ENCODE data around the gene DDT. TPM values are rescaled to one million over a fixed set of nuclear protein-coding genes. Genes with fewer than 3 reads are reported as not detected.

Gene DDT
- polyA plus RNA-seq, 3 donors, result 115 to 192 (median 138) TPM

- Histone ChIP-seq H3K4me3 (replicated peaks in 1 of 3; ENCODE audit: low read depth in 2 of 3, low read length in 3 of 3) (no peak overlapping the region), H3K9me3 (replicated peaks in 1 of 2; ENCODE audit: control insufficient read depth in 1 of 2, insufficient read depth in 1 of 2, low read length in 2 of 2) (no peaks in the 10 kb centered on the region), H3K9ac (ENCODE audit: insufficient read depth, low read length, poor library complexity, severe bottlenecking) (no peak overlapping the region), H3K4me1 (ENCODE audit: control insufficient read depth in 1 of 2, insufficient read depth in 2 of 2, low read length in 2 of 2) (no peaks in the 10 kb centered on the region), H3K36me3 (replicated peaks in 1 of 2; ENCODE audit: control insufficient read depth in 1 of 2, insufficient read depth in 2 of 2, low read length in 2 of 2) (peaks cover 2 to 22% of the 10 kb centered on the region in 2 donors), H3K27me3 (ENCODE audit: control insufficient read depth in 2 of 2, insufficient read depth in 2 of 2, low read length in 2 of 2) (no peaks in the 10 kb centered on the region), H2AFZ (ENCODE audit: insufficient read depth, low read depth, low read length, poor library complexity, severe bottlenecking) (no peak overlapping the region), H3K4me2 (replicated peaks; ENCODE audit: extremely low read depth, low read length, poor library complexity, severe bottlenecking) (no peak overlapping the region), H3K79me2 (ENCODE audit: insufficient read depth, low read length) (peaks cover 29% of the 10 kb centered on the region), H4K20me1 (ENCODE audit: insufficient read depth, low read length) (no peaks in the 10 kb centered on the region), H3K27ac (ENCODE audit: low read depth in 1 of 2, low read length in 2 of 2) (no peak overlapping the region)
- Mint-ChIP-seq H3K27me3 (ENCODE audit: low read depth in 3 of 3) (peaks cover 0 to 2% (median 0%) of the 10 kb centered on the region in 3 donors), H3K27ac (peak overlapping the region in 1 of 7 donors; percentile 50), H3K4me3 (no peak overlapping the region), H3K9me3 (peaks cover 0 to 6% (median 0%) of the 10 kb centered on the region in 7 donors), H3K36me3 (peaks cover 15 to 20% of the 10 kb centered on the region in 2 donors), H3K4me1 (no peaks in the 10 kb centered on the region)
- WGBS (ENCODE audit: insufficient coverage), result 100% methylated on average over 1 of the region's 3 CpGs
- intact Hi-C loops (cut with micrococcal nuclease), result no loop called here
- no peak for TF ChIP-seq CTCF (IDR thresholded peaks at IDR 0.05)
- DNase-seq, result no peak
Measured at GRCh38 chr22:24021304-24021703, 47.1 kb upstream of the DDT start.

- Histone ChIP-seq H2AFZ (ENCODE audit: insufficient read depth, low read depth, low read length, poor library complexity, severe bottlenecking) (no peak overlapping the region), H3K4me2 (replicated peaks; ENCODE audit: extremely low read depth, low read length, poor library complexity, severe bottlenecking) (no peak overlapping the region), H3K27ac (ENCODE audit: low read depth in 1 of 2, low read length in 2 of 2) (no peak overlapping the region), H3K4me3 (replicated peaks in 1 of 3; ENCODE audit: low read depth in 2 of 3, low read length in 3 of 3) (no peak overlapping the region), H3K27me3 (ENCODE audit: control insufficient read depth in 2 of 2, insufficient read depth in 2 of 2, low read length in 2 of 2) (no peaks in the 10 kb centered on the region), H4K20me1 (ENCODE audit: insufficient read depth, low read length) (no peaks in the 10 kb centered on the region), H3K9me3 (replicated peaks in 1 of 2; ENCODE audit: control insufficient read depth in 1 of 2, insufficient read depth in 1 of 2, low read length in 2 of 2) (no peaks in the 10 kb centered on the region), H3K36me3 (replicated peaks in 1 of 2; ENCODE audit: control insufficient read depth in 1 of 2, insufficient read depth in 2 of 2, low read length in 2 of 2) (peaks cover 0 to 8% of the 10 kb centered on the region in 2 donors), H3K4me1 (ENCODE audit: control insufficient read depth in 1 of 2, insufficient read depth in 2 of 2, low read length in 2 of 2) (peaks cover 11 to 12% of the 10 kb centered on the region in 2 donors), H3K79me2 (ENCODE audit: insufficient read depth, low read length) (peaks cover 66% of the 10 kb centered on the region), H3K9ac (ENCODE audit: insufficient read depth, low read length, poor library complexity, severe bottlenecking) (no peak overlapping the region)
- intact Hi-C loops (cut with micrococcal nuclease), result no loop called here
- no CpG with 5 or more reads among the region's 1 CpG for WGBS (ENCODE audit: insufficient coverage)
- DNase-seq, result no peak
- Mint-ChIP-seq H3K27ac (no peak overlapping the region), H3K27me3 (ENCODE audit: low read depth in 3 of 3) (peaks cover 0 to 2% (median 0%) of the 10 kb centered on the region in 3 donors), H3K9me3 (no peaks in the 10 kb centered on the region), H3K4me1 (peaks cover 9% of the 10 kb centered on the region), H3K36me3 (peaks cover 4 to 5% of the 10 kb centered on the region in 2 donors), H3K4me3 (no peak overlapping the region)
- no peak for TF ChIP-seq CTCF (IDR thresholded peaks at IDR 0.05)
Measured at GRCh38 chr22:24016156-24016555, 41.9 kb upstream of the DDT start.
